Upper lobe of right lung (tissue), 1 donor: Measurements from ENCODE around the gene IRGC. TPM values are rescaled to one million over a fixed set of nuclear protein-coding genes. Genes with fewer than 3 reads are reported as not detected.

Experiments
- ATAC-seq: fragments of 200-7000 bp; cut with Tn5 transposase; one replicate; pipeline ENCODE4 v1.9.1; 2020; ENCODE audit warnings: mild to moderate bottlenecking, moderate library complexity
- DNase-seq: peaks from one replicate; pipeline ENCODE4 v3.0.0-alpha.2; 2020
- H3K27ac ChIP-seq: fragments of 200-600 bp; one replicate; pipeline ENCODE4 v1.8.0; 2022
- H3K27me3 ChIP-seq: fragments of 200-600 bp; one replicate; pipeline ENCODE4 v1.8.0; 2022; ENCODE audit warnings: mild to moderate bottlenecking
- H3K36me3 ChIP-seq: fragments of 200-600 bp; one replicate; pipeline ENCODE4 v1.8.0; 2022
- H3K4me1 ChIP-seq: fragments of 200-600 bp; one replicate; pipeline ENCODE4 v1.8.0; 2022
- H3K4me3 ChIP-seq: fragments of 200-600 bp; one replicate; pipeline ENCODE4 v1.8.0; 2022; ENCODE audit warnings: mild to moderate bottlenecking
- H3K9me3 ChIP-seq: fragments of 200-600 bp; one replicate; pipeline ENCODE4 v1.8.0; 2022
- intact Hi-C: fragments of 100-400 bp; cut with DNase I; formaldehyde crosslinking; loops from one replicate; pipeline ENCODE4 v1.11.0; 2022
- total RNA-seq: library from RNA; stranded (reverse); fragmentation: NEBNext Ultra II Directional; extraction: Animal tissue kit (Norgen Biotek cat#: 25700); gene quantifications from one replicate; pipeline ENCODE4 v1.2.1, GENCODE V29; 2021
- TF ChIP-seq, protein P1 (sequence below): fragments of 200-600 bp; IDR thresholded peaks from one replicate; pipeline ENCODE4 v1.8.0; 2022; ENCODE audit warnings: antibody characterized with exemption
- donor health status: DM: no; HTN: yes; CAD: no; lungs with severe emphysema.

IRGC gene
- total RNA-seq, 1 donor from 2014 or later, result not detected

DNA sequence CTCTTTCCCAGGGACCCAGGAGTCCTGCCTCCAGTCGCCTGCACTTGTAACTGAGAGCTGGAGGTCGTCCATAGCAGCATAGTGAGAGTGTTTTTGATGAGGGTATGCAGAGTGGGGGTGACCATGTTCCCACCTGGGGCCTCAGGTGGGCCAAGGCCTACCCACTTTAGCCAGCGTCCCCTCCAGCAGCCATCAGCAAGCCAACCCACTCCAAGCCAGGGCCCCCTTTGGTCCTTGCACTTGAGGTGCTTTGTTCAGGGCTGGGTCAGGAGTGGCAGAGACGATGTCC, 50.8 kb downstream of the IRGC start:
- Histone ChIP-seq H3K27ac (no peak overlapping the region), H3K4me3 (no peak overlapping the region), H3K9me3 (no peaks in the 10 kb centered on the region), H3K27me3 (no peaks in the 10 kb centered on the region), H3K36me3 (no peaks in the 10 kb centered on the region), H3K4me1 (peaks cover 22% of the 10 kb centered on the region)
- intact Hi-C loops, result no loop called here
- DNase-seq (no peak), ATAC-seq (no peak)
- TF ChIP-seq, protein P1, sequence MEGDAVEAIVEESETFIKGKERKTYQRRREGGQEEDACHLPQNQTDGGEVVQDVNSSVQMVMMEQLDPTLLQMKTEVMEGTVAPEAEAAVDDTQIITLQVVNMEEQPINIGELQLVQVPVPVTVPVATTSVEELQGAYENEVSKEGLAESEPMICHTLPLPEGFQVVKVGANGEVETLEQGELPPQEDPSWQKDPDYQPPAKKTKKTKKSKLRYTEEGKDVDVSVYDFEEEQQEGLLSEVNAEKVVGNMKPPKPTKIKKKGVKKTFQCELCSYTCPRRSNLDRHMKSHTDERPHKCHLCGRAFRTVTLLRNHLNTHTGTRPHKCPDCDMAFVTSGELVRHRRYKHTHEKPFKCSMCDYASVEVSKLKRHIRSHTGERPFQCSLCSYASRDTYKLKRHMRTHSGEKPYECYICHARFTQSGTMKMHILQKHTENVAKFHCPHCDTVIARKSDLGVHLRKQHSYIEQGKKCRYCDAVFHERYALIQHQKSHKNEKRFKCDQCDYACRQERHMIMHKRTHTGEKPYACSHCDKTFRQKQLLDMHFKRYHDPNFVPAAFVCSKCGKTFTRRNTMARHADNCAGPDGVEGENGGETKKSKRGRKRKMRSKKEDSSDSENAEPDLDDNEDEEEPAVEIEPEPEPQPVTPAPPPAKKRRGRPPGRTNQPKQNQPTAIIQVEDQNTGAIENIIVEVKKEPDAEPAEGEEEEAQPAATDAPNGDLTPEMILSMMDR, result no peak

DNA sequence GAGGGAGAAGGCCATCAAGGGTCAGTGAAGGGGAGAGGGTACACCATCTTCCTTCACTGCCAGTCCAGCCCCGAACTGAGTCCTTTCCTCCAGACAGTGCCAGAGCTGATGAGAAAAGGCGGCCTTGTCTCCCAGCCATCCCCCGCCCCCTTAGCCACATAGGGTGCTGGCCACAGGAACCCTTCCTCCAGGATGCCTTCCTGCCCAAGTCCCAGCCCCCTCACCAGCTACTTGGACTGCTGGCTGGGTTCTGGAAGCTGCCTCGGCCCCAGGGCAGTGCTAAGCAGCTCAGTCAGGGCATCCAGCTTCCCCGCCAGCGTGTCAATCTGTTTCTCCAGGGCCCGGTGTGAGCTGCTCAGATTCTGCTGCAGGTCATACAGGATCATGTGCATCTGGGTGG, 51.4 kb downstream of the IRGC start:
- ATAC-seq, result no peak
- H3K27ac ChIP-seq, result no peak overlapping the region
- H3K4me1 ChIP-seq, result peaks cover 22% of the 10 kb centered on the region

DNA sequence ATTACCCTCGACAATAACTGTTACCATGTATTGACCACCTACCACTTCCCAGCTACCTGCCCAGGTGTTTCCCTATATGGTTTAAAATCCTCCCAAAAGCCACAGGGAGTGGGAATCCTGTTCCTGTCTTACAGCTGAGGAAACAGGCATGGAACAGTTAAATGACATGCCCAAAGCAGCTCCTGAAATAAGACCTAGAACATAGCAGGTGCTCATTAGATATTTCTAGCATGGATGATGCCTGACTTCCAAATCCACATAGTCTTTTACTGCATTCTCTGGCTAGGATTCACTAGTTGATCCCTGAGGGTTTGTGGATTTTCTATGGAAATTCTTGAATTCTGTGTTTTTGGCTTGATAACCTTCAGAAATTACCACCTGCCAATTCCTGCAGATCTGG, 51.9 kb downstream of the IRGC start:
- DNase-seq (no peak), ATAC-seq (no peak)
- TF ChIP-seq, protein P1, result no peak
- Histone ChIP-seq H3K4me1 (peaks cover 22% of the 10 kb centered on the region), H3K36me3 (no peaks in the 10 kb centered on the region), H3K9me3 (no peaks in the 10 kb centered on the region), H3K27me3 (no peaks in the 10 kb centered on the region), H3K27ac (no peak overlapping the region), H3K4me3 (no peak overlapping the region)
- intact Hi-C loops, result no loop called here

More for the DNA sequence above, 51.4 kb downstream of the IRGC start:
- intact Hi-C loops, result no loop called here
- Histone ChIP-seq H3K36me3 (no peaks in the 10 kb centered on the region), H3K9me3 (no peaks in the 10 kb centered on the region), H3K4me3 (no peak overlapping the region), H3K27me3 (no peaks in the 10 kb centered on the region)
- DNase-seq, result no peak
- TF ChIP-seq, protein P1, result no peak

DNA sequence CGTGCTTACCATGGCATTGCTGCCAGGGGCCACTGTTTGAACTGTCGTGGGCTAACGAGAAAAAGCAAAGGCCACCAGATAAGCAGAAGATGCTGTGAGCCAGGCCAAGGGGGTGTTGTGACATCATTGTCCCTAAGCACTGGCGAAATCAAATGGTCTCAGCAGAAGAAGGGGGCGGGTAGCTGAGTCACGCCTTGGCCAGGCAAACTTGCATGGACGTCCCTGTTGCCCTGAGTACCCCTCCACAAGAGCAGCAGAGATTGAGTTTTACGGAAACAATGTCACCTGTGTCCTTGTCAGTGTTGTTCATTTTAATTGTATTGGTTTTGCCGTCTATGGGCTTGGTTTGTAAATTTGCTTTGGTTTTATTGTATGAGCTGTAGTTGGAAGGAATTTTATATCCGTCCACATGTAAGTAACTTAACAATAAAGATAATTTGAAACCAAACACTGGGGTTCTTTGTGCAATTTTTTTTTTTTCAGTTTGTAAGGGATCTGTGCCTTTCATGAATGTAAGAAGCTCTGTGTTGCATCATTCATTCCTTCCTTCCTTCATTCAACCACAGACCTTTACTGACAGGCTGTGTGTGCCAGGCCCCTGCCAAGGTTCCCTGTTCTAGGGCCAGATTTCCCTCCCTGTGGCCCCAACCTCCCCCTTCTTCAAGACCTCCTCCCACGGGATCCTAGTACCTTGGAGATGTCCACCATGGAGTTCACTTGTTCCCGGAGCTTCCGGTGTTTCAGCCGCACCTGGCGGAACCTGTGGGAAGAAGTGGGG, 52.6 kb downstream of the IRGC start:
- H3K4me3 ChIP-seq, result no peak overlapping the region
- no peaks in the 10 kb centered on the region for H3K27me3 ChIP-seq
- intact Hi-C loops, result no loop called here
- peak; percentile 76 for DNase-seq
- H3K4me1 ChIP-seq, result peaks cover 22% of the 10 kb centered on the region
- no peaks in the 10 kb centered on the region for H3K36me3 ChIP-seq
- no peak overlapping the region for H3K27ac ChIP-seq
- ATAC-seq, result peak; percentile 57
- H3K9me3 ChIP-seq, result no peaks in the 10 kb centered on the region
- TF ChIP-seq, protein P1, result no peak

DNA sequence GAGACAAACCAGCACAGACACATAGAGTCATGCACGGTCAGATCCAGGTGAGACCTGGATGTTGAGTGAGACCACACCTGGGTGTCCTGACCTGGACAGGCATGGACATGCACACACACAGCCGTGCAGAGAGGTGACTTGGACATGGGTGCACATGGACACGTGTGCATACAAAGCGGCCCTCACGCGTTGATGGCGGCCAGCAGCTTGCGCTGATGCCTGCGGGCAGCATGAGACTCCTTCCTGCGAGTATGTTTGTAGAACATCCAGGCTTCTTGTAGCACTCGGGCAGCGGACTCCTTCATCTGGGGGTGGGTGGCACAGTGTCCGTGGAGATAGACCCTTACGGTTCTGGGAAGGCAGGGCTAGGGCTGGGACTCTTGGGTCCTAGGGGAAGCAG, 53.4 kb downstream of the IRGC start:
- peaks cover 27% of the 10 kb centered on the region for H3K4me1 ChIP-seq
- H3K27ac ChIP-seq, result no peak overlapping the region
- intact Hi-C loops, result no loop called here
- H3K4me3 ChIP-seq, result no peak overlapping the region
- no peaks in the 10 kb centered on the region for H3K9me3 ChIP-seq
- DNase-seq, result no peak
- TF ChIP-seq, protein P1, result no peak
- no peak for ATAC-seq
- no peaks in the 10 kb centered on the region for H3K27me3 ChIP-seq
- no peaks in the 10 kb centered on the region for H3K36me3 ChIP-seq

Other genes with a start within 250 kb of the IRGC start
- gene PHLDB3, start 211.3 kb upstream of the IRGC start, total RNA-seq, result 9.1 TPM
- gene ETHE1, start 188.9 kb upstream of the IRGC start, total RNA-seq, result 34.6 TPM
- 2.3 TPM for gene ZNF575, start 182.9 kb upstream of the IRGC start, total RNA-seq
- gene XRCC1, start 140.5 kb upstream of the IRGC start, total RNA-seq, result 23.8 TPM
- 4.7 TPM for gene PINLYP, start 140.3 kb upstream of the IRGC start, total RNA-seq
- 23.2 TPM for gene IRGQ, start 119.9 kb upstream of the IRGC start, total RNA-seq
- gene ZNF576, start 119.5 kb upstream of the IRGC start, total RNA-seq, result 16.6 TPM
- 0.29 TPM for gene SRRM5, start 104.0 kb upstream of the IRGC start, total RNA-seq
- gene ZNF428, start 96.4 kb upstream of the IRGC start, total RNA-seq, result 27.1 TPM
- gene CADM4, start 76.2 kb upstream of the IRGC start, total RNA-seq, result 8.7 TPM
- gene PLAUR, start 45.9 kb upstream of the IRGC start, total RNA-seq, result 97.2 TPM
- 44.7 TPM for gene SMG9, start 38.9 kb downstream of the IRGC start, total RNA-seq
- gene KCNN4, start 64.9 kb downstream of the IRGC start, total RNA-seq, result 7.3 TPM
- 3.6 TPM for gene LYPD5, start 86.4 kb downstream of the IRGC start, total RNA-seq
- gene ZNF283, start 111.2 kb downstream of the IRGC start, total RNA-seq, result 11.7 TPM
- 2.4 TPM for gene ZNF404, start 167.9 kb downstream of the IRGC start, total RNA-seq
- gene ZNF45, start 219.2 kb downstream of the IRGC start, total RNA-seq, result 14.0 TPM
- 3.9 TPM for gene ZNF221, start 235.2 kb downstream of the IRGC start, total RNA-seq